ENCODE data around the gene TMEM108.

TMEM108 gene

DNA sequence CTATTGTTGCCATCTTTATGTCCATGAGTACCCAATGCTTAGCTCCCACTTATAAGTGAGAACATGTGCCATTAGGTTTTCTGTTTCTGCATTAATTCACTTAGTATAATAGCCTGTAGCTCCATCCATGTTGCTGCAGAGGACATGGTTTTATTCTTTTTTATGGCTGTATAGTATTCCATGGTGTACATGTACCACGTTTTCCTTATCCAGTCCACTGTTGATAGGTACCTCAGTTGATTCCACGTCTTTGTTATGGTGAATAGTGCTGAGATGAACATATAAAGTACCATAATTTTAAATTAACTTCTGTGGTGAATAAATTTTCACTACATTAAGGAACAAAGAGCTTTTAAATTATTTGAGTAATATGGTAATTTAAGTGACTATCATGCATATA, 211.3 kb downstream of the TMEM108 start:
- no peak overlapping the region for H3K4me3 ChIP-seq (ENCODE audit: low read depth, low read length)
- DNase-seq (ENCODE audit: low read depth): no peak
- TF ChIP-seq MYC (IDR thresholded peaks at IDR 0.05; ENCODE audit: low read depth, low read length) (no peak), POLR2A (IDR thresholded peaks at IDR 0.05; ENCODE audit: extremely low read depth, insufficient read length) (no peak)
- TF ChIP-seq, protein P1, sequence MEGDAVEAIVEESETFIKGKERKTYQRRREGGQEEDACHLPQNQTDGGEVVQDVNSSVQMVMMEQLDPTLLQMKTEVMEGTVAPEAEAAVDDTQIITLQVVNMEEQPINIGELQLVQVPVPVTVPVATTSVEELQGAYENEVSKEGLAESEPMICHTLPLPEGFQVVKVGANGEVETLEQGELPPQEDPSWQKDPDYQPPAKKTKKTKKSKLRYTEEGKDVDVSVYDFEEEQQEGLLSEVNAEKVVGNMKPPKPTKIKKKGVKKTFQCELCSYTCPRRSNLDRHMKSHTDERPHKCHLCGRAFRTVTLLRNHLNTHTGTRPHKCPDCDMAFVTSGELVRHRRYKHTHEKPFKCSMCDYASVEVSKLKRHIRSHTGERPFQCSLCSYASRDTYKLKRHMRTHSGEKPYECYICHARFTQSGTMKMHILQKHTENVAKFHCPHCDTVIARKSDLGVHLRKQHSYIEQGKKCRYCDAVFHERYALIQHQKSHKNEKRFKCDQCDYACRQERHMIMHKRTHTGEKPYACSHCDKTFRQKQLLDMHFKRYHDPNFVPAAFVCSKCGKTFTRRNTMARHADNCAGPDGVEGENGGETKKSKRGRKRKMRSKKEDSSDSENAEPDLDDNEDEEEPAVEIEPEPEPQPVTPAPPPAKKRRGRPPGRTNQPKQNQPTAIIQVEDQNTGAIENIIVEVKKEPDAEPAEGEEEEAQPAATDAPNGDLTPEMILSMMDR (IDR thresholded peaks at IDR 0.05; ENCODE audit: low read depth, low read length): no peak
- TF ChIP-seq, protein P2, sequence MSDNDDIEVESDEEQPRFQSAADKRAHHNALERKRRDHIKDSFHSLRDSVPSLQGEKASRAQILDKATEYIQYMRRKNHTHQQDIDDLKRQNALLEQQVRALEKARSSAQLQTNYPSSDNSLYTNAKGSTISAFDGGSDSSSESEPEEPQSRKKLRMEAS (IDR thresholded peaks at IDR 0.05; ENCODE audit: low read depth, low read length): no peak

DNA sequence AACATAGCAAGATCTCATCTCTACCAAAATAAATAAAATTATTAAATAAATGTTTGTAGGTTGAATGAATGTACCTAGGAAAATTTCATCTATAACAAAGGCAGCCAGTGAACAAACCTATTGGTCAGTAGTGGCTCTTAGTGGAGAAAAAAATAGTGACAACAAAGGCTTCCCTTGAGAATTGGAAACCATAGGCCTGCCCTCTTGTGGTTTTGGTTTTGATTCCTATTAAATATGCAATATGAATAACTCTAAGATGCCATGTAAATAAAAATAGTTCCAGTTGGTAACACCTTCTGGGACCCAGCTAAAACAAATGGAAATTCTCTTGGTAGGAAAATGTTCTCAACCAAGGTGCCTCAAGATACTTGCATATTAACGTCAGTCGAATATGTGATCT, 216.0 kb downstream of the TMEM108 start:
- no peak for DNase-seq (ENCODE audit: low read depth)
- TF ChIP-seq POLR2A (IDR thresholded peaks at IDR 0.05; ENCODE audit: extremely low read depth, insufficient read length): no peak
- TF ChIP-seq, protein P1 (IDR thresholded peaks at IDR 0.05; ENCODE audit: low read depth, low read length): no peak
- TF ChIP-seq, protein P2 (IDR thresholded peaks at IDR 0.05; ENCODE audit: low read depth, low read length): no peak
- TF ChIP-seq MYC (IDR thresholded peaks at IDR 0.05; ENCODE audit: low read depth, low read length): no peak
- H3K4me3 ChIP-seq (ENCODE audit: low read depth, low read length): no peak overlapping the region

DNA sequence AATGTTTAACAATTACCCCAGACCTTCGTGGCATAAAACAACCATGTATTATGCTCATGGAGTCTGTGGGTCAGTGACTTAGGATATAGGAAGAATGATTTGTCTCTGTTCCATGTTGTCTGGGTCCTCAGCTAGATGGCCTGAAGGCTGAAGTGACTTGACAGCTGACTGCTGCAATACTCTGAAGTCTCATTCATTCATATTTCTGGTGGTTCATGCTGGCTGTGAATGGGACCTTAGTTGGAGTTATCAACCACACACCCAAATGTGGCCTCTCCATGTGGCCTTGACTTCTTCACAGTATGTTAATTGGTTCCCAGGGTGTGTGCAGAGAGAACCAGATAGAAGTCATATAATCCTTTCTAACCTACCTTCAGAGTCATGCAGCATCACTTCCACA, 216.5 kb downstream of the TMEM108 start:
- DNase-seq (ENCODE audit: low read depth): no peak
- H3K4me3 ChIP-seq (ENCODE audit: low read depth, low read length): no peak overlapping the region
- TF ChIP-seq POLR2A (IDR thresholded peaks at IDR 0.05; ENCODE audit: extremely low read depth, insufficient read length) (no peak), MYC (IDR thresholded peaks at IDR 0.05; ENCODE audit: low read depth, low read length) (no peak)
- TF ChIP-seq, protein P1 (IDR thresholded peaks at IDR 0.05; ENCODE audit: low read depth, low read length): no peak
- TF ChIP-seq, protein P2 (IDR thresholded peaks at IDR 0.05; ENCODE audit: low read depth, low read length): no peak

DNA sequence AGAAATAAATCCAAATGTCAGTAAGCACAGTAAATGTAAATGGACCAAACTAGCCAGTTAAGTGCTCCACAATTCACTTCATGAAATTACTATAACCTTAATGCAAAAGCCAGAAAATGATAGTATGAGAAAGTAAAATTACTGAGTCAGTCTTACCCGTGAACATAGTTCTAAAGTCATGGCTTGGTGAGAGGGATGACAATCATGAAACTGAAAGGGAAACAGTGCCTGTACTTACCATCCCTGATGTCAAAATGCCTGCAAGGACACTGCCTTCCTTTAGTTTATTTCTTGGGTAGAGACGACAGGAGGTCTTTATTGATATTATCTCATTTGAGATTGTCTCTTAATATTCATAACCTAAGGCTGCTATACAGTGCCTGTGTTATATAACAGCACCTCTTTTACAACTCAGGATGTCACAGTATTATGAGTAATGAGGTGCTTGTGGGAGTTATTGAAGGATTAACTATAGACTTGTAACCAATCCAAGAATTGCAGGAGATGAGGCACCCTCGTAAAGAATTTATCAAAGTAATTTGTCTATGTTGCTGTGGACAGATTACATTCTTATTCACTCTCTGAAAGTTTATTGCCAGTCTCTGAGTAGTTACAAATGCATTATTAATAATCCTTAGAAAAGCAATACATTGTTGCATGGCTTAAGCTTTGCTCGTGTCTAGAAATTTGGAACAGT, 218.7 kb downstream of the TMEM108 start:
- DNase-seq (ENCODE audit: low read depth): no peak
- TF ChIP-seq POLR2A (IDR thresholded peaks at IDR 0.05; ENCODE audit: extremely low read depth, insufficient read length) (no peak), MYC (IDR thresholded peaks at IDR 0.05; ENCODE audit: low read depth, low read length) (no peak)
- TF ChIP-seq, protein P1 (IDR thresholded peaks at IDR 0.05; ENCODE audit: low read depth, low read length): no peak
- TF ChIP-seq, protein P2 (IDR thresholded peaks at IDR 0.05; ENCODE audit: low read depth, low read length): no peak
- no peak overlapping the region for H3K4me3 ChIP-seq (ENCODE audit: low read depth, low read length)

DNA sequence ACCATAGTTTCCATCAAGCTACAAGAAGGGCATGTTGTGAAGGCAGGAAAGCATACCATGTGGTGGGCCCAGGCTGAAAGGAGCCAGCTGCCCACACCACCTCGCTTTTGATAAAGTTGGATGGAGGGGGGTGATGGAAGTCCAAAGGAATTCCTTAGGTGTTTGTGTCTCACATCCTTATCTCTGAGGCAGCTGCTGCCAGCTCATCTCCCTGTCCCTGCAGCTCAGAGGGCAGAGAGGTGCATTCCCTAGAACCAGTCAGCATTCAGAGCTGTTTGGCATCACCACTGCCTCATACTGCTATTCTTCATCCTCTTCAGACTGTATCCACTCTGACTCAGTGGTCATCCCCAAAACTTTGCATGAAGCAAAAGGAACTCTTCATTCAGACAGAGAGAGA, 220.2 kb downstream of the TMEM108 start:
- no peak for TF ChIP-seq MYC (IDR thresholded peaks at IDR 0.05; ENCODE audit: low read depth, low read length)
- TF ChIP-seq, protein P1 (IDR thresholded peaks at IDR 0.05; ENCODE audit: low read depth, low read length): no peak
- no peak for TF ChIP-seq POLR2A (IDR thresholded peaks at IDR 0.05; ENCODE audit: extremely low read depth, insufficient read length)
- TF ChIP-seq, protein P2 (IDR thresholded peaks at IDR 0.05; ENCODE audit: low read depth, low read length): no peak
- DNase-seq (ENCODE audit: low read depth): no peak
- no peak overlapping the region for H3K4me3 ChIP-seq (ENCODE audit: low read depth, low read length)

Measured in NB4 (cell line).